GM18498 (cell line): Measurements from ENCODE around the gene SEPTIN1.
A peak's percentile ranks its signal among the peaks of the same experiment; 100 is the strongest.
"Not testable (repeated sequence)": the region's sequence is repeated elsewhere in the genome, so short reads cannot be mapped to it uniquely, and the experiment has no call there.

ENCODE experiments used
- ATAC-seq: cut with Tn5 transposase; IDR thresholded peaks from one replicate; pipeline ENCODE4 v1.9.1; 2021; ENCODE audit warnings: mild to moderate bottlenecking, moderate library complexity; ENCODE audit not compliant: unreplicated experiment

Gene SEPTIN1

GRCh38 chr16:30342751-30343490 is 39.4 kb downstream of the SEPTIN1 start:
- no peak for ATAC-seq

DNA sequence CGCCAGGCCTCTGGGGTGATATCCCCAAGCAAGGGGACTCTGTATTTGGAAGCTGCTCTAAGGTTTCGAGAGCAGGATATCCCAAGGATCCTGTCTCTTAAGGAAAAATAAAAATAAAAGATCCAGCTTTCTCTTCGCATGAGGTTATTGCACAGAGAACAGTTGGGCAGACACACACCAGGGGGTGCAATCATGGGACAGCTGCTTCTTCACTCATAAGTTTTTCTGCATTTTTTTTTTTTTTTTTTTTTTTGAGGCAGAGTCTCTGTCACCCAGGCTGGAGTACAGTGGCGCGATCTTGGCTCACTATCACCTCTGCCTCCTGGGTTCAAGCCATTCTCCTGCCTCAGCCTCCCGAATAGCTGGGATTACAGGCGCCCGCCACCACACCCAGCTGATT is 40.4 kb downstream of the SEPTIN1 start:
- ATAC-seq: not testable (repeated sequence)

- no peak for ATAC-seq
Measured at GRCh38 chr16:30340621-30341020, 41.7 kb downstream of the SEPTIN1 start.

- not testable (repeated sequence) for ATAC-seq
Measured at GRCh38 chr16:30338715-30339114, 43.6 kb downstream of the SEPTIN1 start.

- not testable (repeated sequence) for ATAC-seq
Measured at GRCh38 chr16:30337964-30338357, 44.4 kb downstream of the SEPTIN1 start.

DNA sequence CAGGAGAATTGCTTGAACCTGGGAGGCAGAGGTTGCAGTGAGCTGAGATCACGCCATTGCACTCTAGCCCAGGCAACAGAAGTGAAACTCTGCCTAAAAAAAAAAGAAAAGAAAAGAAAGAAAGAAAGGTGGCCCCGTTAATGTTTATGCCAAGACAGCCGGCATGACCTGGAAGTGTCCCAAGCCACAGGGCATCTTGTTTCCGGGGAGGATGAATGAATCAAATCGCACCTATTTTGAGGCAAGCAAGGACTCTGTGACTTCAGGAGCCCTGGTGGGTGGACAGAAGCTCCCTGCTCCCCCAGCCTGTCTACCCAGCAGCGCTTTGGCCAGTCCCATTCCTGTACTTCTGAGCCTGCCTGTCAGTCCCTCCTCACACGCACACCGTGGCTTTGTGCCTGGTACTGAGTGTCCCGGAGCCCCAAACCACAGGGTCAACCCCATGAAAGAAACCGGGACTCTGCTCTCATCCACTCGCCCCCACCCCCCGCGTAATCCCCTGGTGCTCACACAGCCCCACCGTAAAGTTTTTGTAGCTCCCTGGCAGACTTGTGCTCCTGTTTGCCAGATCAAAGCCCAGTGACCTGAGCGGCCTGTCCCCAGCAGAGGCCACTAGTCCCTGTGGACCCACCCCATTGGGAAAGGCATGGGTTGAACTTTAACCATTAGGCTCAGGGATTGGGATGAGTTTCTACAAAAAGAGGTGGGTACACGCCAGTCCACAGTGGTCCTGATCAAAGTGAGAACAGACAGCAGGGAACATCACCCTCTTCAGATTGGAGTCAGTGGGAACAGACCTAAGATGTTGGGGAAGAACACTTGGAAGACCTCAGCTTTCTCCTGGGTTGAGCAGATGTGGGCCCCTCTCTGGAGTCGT is 46.5 kb downstream of the SEPTIN1 start:
- peak; percentile 7 for ATAC-seq

DNA sequence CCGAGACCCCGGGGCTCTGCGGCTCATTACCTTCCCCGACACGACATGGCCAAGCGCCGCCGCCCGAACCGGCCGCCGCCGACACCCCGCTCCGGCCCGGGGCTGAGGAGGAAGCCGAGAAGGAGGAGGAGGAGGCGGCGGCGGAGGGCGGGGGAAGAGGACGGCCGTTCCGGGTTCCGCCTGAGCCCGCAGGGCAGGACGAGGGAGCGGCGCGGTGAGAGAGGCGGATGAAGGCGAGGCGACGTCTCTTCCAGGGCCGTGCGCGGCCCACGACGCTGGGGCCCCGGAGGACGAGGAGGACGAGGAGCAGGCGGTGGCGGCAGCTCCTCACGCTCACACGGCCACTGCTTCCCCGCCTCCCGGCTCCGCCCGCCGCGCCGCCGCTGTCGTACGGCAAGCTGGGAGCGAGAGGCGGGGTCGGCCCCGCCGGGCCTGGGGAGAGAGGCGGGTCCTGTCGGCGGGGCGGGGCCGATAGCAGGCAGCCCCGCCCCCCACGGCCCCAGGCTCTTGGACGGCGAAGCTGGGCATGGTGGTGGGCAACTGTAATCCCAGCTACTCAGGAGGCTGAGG is 47.2 kb downstream of the SEPTIN1 start:
- peak; percentile 77 for ATAC-seq

DNA sequence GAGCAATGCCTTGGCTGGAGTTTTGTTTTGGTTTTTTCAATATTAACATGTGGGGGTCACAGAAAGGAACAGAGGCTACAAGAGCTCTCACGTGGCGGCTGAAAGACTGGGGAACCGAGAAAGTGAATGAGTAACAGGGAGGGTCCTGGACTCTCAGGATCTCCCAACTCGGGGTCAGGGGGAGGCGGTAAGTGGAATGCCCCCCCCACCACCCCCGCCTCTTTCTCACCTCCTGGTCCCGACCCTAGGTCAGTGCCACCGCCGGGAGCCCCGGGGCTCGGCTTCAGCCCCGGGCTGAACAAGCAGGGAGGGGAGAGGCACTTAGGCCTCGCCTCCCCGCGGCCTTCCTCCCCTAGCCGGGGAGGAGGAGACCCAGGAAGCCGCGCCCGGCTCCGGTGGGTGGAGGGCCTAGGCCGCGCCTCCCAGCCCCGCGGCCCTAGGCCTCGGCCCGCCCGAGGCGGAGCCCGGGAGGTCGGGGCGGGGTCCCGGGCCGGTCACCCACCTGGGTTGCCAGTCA is 47.8 kb downstream of the SEPTIN1 start:
- ATAC-seq: peak; percentile 92
